HS-5 (cell line): ENCODE data around the gene TMEM232.

ENCODE experiments used
- DNase-seq: peaks from one replicate; pipeline ENCODE4 v3.0.0-alpha.2; 2012; ENCODE audit warnings: low read depth

Gene TMEM232

DNA sequence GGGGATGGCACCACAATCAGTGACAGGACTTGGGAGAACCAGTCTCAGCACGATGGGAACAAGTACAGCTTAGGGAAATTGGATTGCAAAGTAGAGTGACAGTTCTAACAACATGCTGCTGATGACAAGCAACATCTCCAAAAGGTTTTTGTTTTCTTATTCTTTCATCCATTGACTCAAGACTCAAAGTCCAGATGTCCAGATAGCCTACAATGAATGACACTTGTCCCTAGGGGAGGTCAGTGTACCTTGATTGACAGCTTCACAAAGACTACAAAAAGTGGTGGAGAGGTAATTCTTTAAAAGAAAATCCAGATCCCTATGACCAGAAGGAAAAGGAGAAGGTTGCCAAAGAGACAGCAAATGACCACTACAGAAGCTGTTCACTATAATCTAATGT is 323.9 kb downstream of the TMEM232 start:
- no peak for DNase-seq

DNA sequence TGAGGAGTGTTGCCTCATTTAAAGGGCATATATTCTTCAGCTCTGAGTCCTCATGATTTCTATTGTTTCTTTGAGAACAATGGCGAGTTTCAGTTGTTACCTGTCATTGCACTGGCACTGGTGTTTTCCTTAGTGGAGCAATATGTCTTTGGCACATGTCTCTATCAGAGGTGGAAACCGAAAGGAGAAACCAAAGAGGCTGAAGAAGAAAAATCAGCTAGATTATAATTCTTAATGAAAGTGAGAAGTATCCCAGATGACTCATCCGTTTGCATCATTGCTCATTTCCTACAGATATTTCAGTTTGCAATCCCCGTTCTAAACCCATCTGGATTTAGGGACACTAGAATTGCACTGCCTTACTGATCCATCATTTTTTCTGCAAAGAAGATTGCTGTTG is 324.6 kb downstream of the TMEM232 start:
- no peak for DNase-seq

DNA sequence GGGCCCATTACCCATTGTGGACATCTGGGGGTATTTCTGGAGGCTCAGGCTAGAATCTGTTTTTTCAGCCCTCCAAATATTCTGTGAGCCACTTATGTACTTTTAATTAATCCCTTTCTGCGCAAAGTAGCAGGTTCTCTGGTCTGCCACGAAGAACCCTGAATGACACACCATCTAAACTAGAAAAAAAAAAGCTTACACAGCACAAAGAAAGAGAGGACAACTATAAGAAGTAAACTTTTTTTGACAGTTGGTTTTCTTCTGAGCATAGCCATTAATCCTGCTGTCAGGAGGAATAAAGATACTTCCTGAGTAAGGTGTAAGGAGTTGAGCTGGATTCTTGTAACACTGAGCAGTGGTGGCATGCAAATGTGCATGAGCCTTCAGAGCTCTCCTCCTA is 327.5 kb downstream of the TMEM232 start:
- DNase-seq, result no peak

DNA sequence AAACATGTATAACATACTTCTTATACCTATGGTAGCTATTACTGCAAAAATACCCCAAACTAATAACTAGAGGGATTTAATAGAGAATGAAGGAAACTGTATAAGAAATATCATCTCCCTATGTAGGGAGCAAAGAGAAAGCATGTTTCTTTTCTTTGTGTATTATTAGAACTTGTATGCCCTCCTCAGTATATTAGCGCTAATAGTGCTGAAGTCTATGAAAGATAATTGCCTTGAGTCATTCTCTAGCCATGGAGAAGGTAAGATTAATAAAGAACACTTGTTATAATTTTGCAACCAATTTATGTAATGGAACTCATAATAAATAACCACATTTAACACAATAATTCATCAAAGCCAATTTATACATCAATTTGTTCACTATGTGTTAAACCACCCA is 329.2 kb downstream of the TMEM232 start:
- no peak for DNase-seq

DNA sequence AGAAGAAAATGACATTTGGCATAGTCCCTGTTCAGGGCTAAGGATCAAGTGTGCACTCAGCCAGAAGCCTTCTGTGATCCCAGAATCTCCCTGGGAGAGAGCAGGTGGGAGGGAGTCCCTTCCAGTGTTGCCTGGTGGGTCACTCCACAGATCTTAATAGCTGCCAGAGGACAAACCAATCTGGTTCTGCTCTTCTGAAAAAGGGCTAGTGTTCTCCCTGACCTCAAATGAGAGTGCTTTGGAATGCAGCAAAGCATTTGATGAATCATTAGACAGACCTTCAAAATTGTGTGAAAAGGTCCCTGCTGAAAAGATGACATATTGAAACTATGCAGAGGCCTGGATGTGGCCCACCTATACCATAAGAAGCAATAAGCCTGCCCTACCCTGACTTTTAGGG is 339.7 kb downstream of the TMEM232 start:
- peak; percentile 63 for DNase-seq

DNA sequence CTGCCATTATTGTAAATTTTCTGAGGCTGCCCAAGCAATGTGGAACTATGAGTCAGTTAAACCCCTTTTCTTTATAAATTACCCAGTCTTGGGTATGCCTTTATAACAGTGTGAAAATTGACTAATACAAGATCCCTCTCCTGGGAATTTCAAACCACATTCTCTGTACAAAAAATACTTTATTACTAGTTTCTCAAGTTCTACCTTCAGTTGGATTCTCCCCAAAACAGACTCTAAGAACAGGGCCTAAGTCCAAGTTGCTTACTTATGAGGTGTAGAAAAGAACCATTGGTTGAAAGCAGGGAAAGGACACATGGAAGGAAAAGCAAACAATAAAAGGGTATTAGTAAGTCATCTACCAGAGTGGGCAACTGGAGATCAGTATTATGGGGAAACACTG is 343.2 kb downstream of the TMEM232 start:
- DNase-seq, result no peak

DNA sequence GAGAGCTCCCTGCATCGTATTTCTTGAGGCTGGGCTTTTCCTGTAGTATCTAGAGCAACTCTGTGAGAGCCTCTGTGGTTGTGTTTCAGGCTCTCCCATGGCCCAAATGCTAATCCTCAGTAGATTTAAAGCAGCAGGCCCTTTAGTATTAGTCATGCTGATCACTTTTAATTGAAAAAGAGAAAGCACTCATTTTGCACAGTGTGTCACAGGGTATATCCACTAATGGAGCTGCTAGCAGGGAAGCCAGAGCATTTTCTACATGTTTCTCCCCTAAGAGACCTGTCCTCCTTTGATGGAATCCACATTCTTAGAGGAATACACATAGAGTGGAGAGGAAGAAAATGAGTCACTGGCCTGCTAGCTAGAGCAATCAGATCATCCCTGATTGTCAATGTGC is 348.5 kb downstream of the TMEM232 start:
- peak; percentile 77 for DNase-seq

DNA sequence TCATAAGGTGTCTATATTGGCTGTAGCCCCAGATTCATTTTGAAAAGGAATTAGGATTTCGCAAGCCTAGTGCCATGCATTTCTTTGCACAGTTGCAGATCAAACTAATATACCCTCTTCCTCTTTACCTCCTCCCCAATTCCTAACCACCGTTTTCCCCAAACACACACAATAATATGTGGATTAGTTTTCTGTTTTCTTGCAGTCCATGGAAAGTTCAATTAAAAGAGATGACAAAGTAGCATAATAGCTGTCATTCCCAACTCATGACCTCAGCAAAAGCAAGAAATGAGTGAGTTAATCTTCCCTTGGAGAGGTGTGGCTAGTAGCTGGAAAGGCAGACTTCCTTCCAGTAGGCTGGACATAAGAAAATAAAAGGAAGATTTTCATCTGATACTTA is 349.1 kb downstream of the TMEM232 start:
- DNase-seq, result no peak

DNA sequence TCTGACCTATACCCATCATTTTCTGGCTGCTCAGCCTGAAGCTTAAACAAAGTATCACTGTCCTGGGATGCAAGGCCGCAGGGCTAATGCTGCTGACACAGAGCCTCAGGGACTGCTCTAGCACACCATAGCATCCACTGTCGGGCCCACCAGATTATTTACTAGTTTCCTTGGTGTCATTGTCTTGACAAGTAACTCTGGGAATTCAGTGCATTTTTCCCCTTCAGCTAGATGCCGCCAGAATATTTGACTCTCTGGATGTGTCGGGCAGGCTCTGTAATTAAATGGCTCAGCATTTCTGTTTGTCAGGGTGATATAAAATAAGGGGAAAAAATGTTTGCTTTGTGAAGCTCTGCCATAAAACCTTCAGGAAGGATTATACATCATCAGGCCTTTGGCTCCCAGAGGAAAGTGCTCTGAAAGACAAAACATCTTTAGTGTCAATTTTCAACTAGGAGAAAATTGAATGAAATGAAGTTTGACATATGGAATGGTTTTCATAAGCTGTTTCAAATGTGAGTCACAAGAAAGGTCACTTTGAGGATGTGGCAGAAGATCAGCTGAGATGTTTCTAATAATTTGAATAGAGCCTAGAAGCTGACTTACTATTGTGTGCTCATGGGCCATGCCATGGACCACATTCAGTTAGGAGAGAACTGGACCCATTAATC is 350.1 kb downstream of the TMEM232 start:
- no peak for DNase-seq

DNA sequence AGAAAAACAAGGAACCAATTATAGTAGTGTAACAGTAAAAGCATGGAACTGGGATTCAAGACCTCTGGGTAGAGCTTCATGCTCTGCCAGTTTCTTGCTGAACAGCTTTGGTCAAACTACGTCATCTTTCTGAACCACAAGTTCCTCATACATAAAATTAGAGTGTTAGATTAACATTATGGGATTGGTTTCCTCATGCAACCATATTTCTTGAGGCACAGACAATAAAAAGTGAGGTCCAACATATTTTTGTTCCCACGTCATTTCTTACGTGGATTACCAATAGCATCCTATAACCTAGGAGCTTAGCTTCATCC is 354.8 kb downstream of the TMEM232 start:
- no peak for DNase-seq

DNA sequence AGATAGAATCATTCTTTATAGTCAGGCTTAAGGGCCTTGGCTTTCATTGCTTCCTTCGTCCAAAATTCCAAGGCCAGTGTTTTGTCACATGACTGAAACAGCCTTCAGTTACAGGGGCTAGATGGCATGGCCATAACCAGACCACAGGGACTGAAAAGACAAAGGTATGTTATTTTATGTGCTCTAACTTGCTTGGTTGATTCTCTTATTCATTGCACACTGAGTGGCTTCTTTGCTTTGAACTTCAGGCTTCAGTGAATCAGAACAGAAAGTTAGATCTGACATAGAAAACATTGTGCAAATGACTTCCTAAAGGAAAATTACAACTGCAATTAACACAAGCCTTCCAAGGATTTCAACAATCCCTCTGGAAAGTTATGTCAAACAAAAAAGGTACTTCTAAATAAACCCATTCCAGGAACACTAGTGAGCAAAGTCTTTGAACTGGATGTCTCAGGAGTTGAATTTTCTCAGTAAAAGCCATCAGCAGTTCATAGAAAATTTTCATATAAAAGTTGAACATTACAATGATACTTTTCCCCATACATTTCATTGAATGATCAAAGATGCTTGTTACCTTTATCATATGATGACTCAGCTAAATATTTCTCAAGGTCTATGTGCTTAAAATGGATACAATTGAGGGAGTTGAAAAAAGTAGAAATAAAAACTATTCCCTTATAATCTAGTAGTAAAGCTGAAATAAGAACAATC is 355.3 kb downstream of the TMEM232 start:
- no peak for DNase-seq
